Measurements from ENCODE around the gene FBXW11. TPM values are rescaled to one million over a fixed set of nuclear protein-coding genes. Genes with fewer than 3 reads are reported as not detected.

FBXW11 gene
- total RNA-seq, 1 experiment from 2014 or later: 85.3 TPM

DNA sequence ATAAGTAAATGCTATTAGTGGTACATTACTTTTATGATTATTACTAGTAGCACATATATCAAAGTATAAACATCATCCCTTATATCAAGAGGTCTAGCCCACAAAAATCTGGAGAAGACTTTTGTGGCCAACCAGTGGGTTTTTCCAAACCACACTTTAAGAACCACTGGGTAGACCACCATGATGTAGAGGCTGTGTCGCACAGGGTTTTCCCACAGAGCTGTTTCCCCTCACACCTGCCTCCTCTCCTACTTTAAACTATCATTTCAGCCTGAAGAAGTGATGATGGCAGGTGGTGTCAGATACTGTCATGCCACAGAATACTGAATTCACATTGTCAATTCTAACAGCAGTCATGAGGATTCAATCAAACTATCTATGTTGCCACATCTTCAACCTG, 109.2 kb downstream of the FBXW11 start:
- H3K14ac ChIP-seq (ENCODE audit: insufficient read depth, low read length): no peak overlapping the region
- H3K9me3 ChIP-seq (ENCODE audit: control insufficient read depth, low read depth, low read length): no peaks in the 10 kb centered on the region
- H3K56ac ChIP-seq (ENCODE audit: insufficient read length, low read depth, low read length): no peak overlapping the region
- no peaks in the 10 kb centered on the region for H4K20me1 ChIP-seq (ENCODE audit: control insufficient read depth, insufficient read depth, insufficient read length)
- no peak overlapping the region for H2BK120ac ChIP-seq (ENCODE audit: low read depth, low read length, poor library complexity, severe bottlenecking)
- no peak overlapping the region for H2AFZ ChIP-seq (ENCODE audit: low read length)
- Mint-ChIP-seq H3K4me3 (no peak overlapping the region), H3K4me1 (peaks cover 18 to 19% of the 10 kb centered on the region in 2 experiments), H3K27ac (no peak overlapping the region), H3K9me3 (no peaks in the 10 kb centered on the region), H3K36me3 (ENCODE audit: insufficient read depth in 1 of 3, low read depth in 3 of 3) (peaks cover 1 to 37% (median 8%) of the 10 kb centered on the region in 3 experiments; a peak in 4 of 7 replicates), H3K27me3 (ENCODE audit: low read depth) (no peaks in the 10 kb centered on the region)
- no peak overlapping the region for H3K4me2 ChIP-seq (ENCODE audit: insufficient read depth, insufficient read length, low read length)
- H3K79me2 ChIP-seq (ENCODE audit: insufficient read depth, low read length): no peaks in the 10 kb centered on the region
- H3K79me1 ChIP-seq (ENCODE audit: insufficient read depth, low read depth, low read length, poor library complexity, severe bottlenecking): peaks cover 2% of the 10 kb centered on the region
- no peak overlapping the region for H2BK15ac ChIP-seq (ENCODE audit: low read depth, low read length)
- H3T11ph ChIP-seq (ENCODE audit: low read length): no peak overlapping the region
- no peak overlapping the region for H2BK12ac ChIP-seq (ENCODE audit: insufficient read length, low read depth, low read length)
- no peak overlapping the region for H3K18ac ChIP-seq (ENCODE audit: insufficient read length, low read depth, low read length)
- H4K5ac ChIP-seq (ENCODE audit: insufficient read length, low read depth, low read length): no peak overlapping the region
- no peaks in the 10 kb centered on the region for H3K27me3 ChIP-seq (ENCODE audit: insufficient read depth, low read length)
- TF ChIP-seq, protein P1, sequence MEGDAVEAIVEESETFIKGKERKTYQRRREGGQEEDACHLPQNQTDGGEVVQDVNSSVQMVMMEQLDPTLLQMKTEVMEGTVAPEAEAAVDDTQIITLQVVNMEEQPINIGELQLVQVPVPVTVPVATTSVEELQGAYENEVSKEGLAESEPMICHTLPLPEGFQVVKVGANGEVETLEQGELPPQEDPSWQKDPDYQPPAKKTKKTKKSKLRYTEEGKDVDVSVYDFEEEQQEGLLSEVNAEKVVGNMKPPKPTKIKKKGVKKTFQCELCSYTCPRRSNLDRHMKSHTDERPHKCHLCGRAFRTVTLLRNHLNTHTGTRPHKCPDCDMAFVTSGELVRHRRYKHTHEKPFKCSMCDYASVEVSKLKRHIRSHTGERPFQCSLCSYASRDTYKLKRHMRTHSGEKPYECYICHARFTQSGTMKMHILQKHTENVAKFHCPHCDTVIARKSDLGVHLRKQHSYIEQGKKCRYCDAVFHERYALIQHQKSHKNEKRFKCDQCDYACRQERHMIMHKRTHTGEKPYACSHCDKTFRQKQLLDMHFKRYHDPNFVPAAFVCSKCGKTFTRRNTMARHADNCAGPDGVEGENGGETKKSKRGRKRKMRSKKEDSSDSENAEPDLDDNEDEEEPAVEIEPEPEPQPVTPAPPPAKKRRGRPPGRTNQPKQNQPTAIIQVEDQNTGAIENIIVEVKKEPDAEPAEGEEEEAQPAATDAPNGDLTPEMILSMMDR (conservative IDR thresholded peaks at IDR 0.05): no peak
- H2BK5ac ChIP-seq (ENCODE audit: insufficient read length, low read length): no peak overlapping the region
- DNase-seq: no peak
- no peak overlapping the region for H3K27ac ChIP-seq (ENCODE audit: insufficient read length, low read depth, low read length)
- H4K91ac ChIP-seq (ENCODE audit: insufficient read length, low read depth, low read length): no peak overlapping the region
- H3K4me1 ChIP-seq (ENCODE audit: insufficient read depth, low read length): no peaks in the 10 kb centered on the region
- no CpG with 5 or more reads among the region's 1 CpG for WGBS (ENCODE audit: extremely low coverage, insufficient read length, low lambda C conversion rate)
- no peak overlapping the region for H2BK20ac ChIP-seq (ENCODE audit: low read depth, low read length, poor library complexity, severe bottlenecking)
- no peak overlapping the region for H3K4ac ChIP-seq (ENCODE audit: low read depth, low read length)
- H3K9ac ChIP-seq (ENCODE audit: extremely low read depth, insufficient read length, low read length): no peak overlapping the region
- no peak overlapping the region for H3K23ac ChIP-seq (ENCODE audit: insufficient read length, low read depth, low read length)
- H2AK5ac ChIP-seq (ENCODE audit: insufficient read length, low read length): no peak overlapping the region
- H3K23me2 ChIP-seq (ENCODE audit: insufficient read length, low read depth, low read length, poor library complexity, severe bottlenecking): no peaks in the 10 kb centered on the region
- H4K8ac ChIP-seq (replicated peaks; ENCODE audit: insufficient read length, low read depth, low read length): no peak overlapping the region
